ENCODE measurements around the gene GZMA.
"Not testable (repeated sequence)": the region's sequence is repeated elsewhere in the genome, so short reads cannot be mapped to it uniquely, and the experiment has no call there.

GZMA gene

GRCh38 chr5:55070968-55071367, 31.5 kb upstream of the GZMA start:
- DNase-seq (ENCODE audit: low spot score): no peak
- no peak for TF ChIP-seq CTCF (IDR thresholded peaks at IDR 0.05; ENCODE audit: extremely low read depth, missing control alignments)

GRCh38 chr5:55071413-55071812, 31.0 kb upstream of the GZMA start:
- no peak for TF ChIP-seq CTCF (IDR thresholded peaks at IDR 0.05; ENCODE audit: extremely low read depth, missing control alignments)
- DNase-seq (ENCODE audit: low spot score): no peak

- no peak for TF ChIP-seq CTCF (IDR thresholded peaks at IDR 0.05; ENCODE audit: extremely low read depth, missing control alignments)
- DNase-seq (ENCODE audit: low spot score): peak; percentile 18
Measured at GRCh38 chr5:55072666-55073065, 29.8 kb upstream of the GZMA start.

GRCh38 chr5:55073211-55073610, 29.2 kb upstream of the GZMA start:
- DNase-seq (ENCODE audit: low spot score): no peak
- TF ChIP-seq CTCF (IDR thresholded peaks at IDR 0.05; ENCODE audit: extremely low read depth, missing control alignments): no peak

- no peak for DNase-seq (ENCODE audit: low spot score)
- no peak for TF ChIP-seq CTCF (IDR thresholded peaks at IDR 0.05; ENCODE audit: extremely low read depth, missing control alignments)
Measured at GRCh38 chr5:55081541-55081940, 20.9 kb upstream of the GZMA start.

- not testable (repeated sequence) for DNase-seq (ENCODE audit: low spot score)
Measured at GRCh38 chr5:55089301-55089700, 13.1 kb upstream of the GZMA start.

GRCh38 chr5:55091011-55091410, 11.4 kb upstream of the GZMA start:
- DNase-seq (ENCODE audit: low spot score): not testable (repeated sequence)

GRCh38 chr5:55096182-55096581, 6.3 kb upstream of the GZMA start:
- no peak for TF ChIP-seq CTCF (IDR thresholded peaks at IDR 0.05; ENCODE audit: extremely low read depth, missing control alignments)
- no peak for DNase-seq (ENCODE audit: low spot score)

GRCh38 chr5:55096861-55097260, 5.6 kb upstream of the GZMA start:
- DNase-seq (ENCODE audit: low spot score): no peak
- TF ChIP-seq CTCF (IDR thresholded peaks at IDR 0.05; ENCODE audit: extremely low read depth, missing control alignments): no peak

- DNase-seq (ENCODE audit: low spot score): not testable (repeated sequence)
Measured at GRCh38 chr5:55101148-55101547, 1.3 kb upstream of the GZMA start.
